Esophagus muscularis mucosa (tissue), 3 donors: ENCODE results near the gene HOXA10.

Experiments used
- CTCF ChIP-seq, 3 experiments: fragments of 200-600 bp in 2 of 3; fragments of 450-650 bp in 1 of 3; sonication (generic) in 2 of 3; IDR thresholded peaks; one replicate each; pipeline ENCODE4 v1.5.1; 2017 to 2019; ENCODE audit warnings: antibody characterized with exemption in 3 of 3, mild to moderate bottlenecking in 2 of 3, moderate library complexity in 1 of 3
- EP300 ChIP-seq: sonication (generic); formaldehyde crosslinking; IDR thresholded peaks from one replicate; pipeline ENCODE4 v1.6.1; 2017; ENCODE audit warnings: antibody characterized with exemption

GRCh38 chr7:27132214-27132613 is 41.9 kb downstream of the HOXA10 start:
- TF ChIP-seq EP300 = no peak
- TF ChIP-seq CTCF (IDR thresholded peaks at IDR 0.05) = no peak
